Sigmoid colon (tissue), 4 donors: ENCODE measurements around the gene FLT1.

Experiments
- EP300 ChIP-seq, 4 donors: sonication (generic); formaldehyde crosslinking; IDR thresholded peaks; one replicate each; pipeline ENCODE4 v1.6.1; 2017; ENCODE audit warnings: antibody characterized with exemption in 4 of 4
- POLR2A ChIP-seq, 2 donors: fragments of 450-650 bp; IDR thresholded peaks; one replicate each; pipeline ENCODE4 v1.6.1; 2016; ENCODE audit warnings: antibody characterized with exemption in 2 of 2, mild to moderate bottlenecking in 2 of 2, moderate library complexity in 2 of 2
- TF ChIP-seq, protein P1 (sequence below), 4 experiments: fragments of 450-650 bp in 3 of 4; fragments of 200-600 bp in 1 of 4; IDR thresholded peaks; one replicate each; pipeline ENCODE4 v1.5.1; 2016 to 2019; ENCODE audit warnings: antibody characterized with exemption in 4 of 4, mild to moderate bottlenecking in 3 of 4, moderate library complexity in 2 of 4

DNA sequence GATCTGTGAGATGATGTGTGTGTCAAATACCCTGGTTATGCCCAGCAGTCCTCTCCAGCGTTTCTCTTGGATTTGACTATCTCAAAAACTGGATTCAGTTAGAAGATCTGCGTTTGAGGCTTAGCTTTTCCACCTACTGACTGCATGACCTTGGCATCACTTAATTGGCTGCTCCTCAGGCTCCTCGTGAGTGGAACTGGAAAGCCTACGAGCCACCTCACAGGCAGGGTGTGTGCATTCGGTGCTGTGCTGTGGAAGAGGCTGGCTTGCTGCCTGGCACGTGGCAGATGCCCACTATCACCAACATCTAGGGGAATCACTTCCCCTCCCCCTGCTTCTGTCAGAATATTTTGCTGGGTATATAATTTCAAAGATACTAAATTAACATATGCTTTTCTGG lies 25.6 kb downstream of the FLT1 start:
- TF ChIP-seq POLR2A (IDR thresholded peaks at IDR 0.05), result no peak
- no peak for TF ChIP-seq EP300 (IDR thresholded peaks at IDR 0.05)
- TF ChIP-seq, protein P1, sequence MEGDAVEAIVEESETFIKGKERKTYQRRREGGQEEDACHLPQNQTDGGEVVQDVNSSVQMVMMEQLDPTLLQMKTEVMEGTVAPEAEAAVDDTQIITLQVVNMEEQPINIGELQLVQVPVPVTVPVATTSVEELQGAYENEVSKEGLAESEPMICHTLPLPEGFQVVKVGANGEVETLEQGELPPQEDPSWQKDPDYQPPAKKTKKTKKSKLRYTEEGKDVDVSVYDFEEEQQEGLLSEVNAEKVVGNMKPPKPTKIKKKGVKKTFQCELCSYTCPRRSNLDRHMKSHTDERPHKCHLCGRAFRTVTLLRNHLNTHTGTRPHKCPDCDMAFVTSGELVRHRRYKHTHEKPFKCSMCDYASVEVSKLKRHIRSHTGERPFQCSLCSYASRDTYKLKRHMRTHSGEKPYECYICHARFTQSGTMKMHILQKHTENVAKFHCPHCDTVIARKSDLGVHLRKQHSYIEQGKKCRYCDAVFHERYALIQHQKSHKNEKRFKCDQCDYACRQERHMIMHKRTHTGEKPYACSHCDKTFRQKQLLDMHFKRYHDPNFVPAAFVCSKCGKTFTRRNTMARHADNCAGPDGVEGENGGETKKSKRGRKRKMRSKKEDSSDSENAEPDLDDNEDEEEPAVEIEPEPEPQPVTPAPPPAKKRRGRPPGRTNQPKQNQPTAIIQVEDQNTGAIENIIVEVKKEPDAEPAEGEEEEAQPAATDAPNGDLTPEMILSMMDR (IDR thresholded peaks at IDR 0.05), result no peak
